CD14-positive monocyte (primary cell): ENCODE data around the gene NUP188. TPM values are rescaled to one million over a fixed set of nuclear protein-coding genes. Genes with fewer than 3 reads are reported as not detected.

Source experiments
- DNase-seq, 3 donors: peaks; one replicate each; pipeline ENCODE4 v3.0.0-alpha.2; 2011 to 2022
- H2AFZ ChIP-seq: 2 replicates; pipeline ENCODE4 v1.6.0; 2012; ENCODE audit warnings: mild to moderate bottlenecking, low read depth, low read length, inconsistent platforms; ENCODE audit not compliant: insufficient read depth, poor library complexity, severe bottlenecking
- H3K27ac ChIP-seq, 2 donors: 1 replicate in 1 of 2; 2 replicates in 1 of 2; pipeline ENCODE4 v1.5.1; 2012 to 2013; ENCODE audit warnings: low read length in 2 of 2, control low read depth in 1 of 2, inconsistent platforms in 1 of 2, low read depth in 1 of 2, mild to moderate bottlenecking in 1 of 2
- H3K27me3 ChIP-seq, 2 donors: one replicate each; pipeline versions ENCODE4 v1.6.0 to v1.6.1; 2011 to 2013; ENCODE audit warnings: low read length in 2 of 2; ENCODE audit not compliant: control insufficient read depth in 2 of 2, insufficient read depth in 2 of 2
- H3K36me3 ChIP-seq, 2 donors: replicated peaks in 1 of 2; 1 replicate in 1 of 2; 2 replicates in 1 of 2; pipeline versions ENCODE4 v1.5.1 to v1.6.1; 2012 to 2013; ENCODE audit warnings: low read length in 2 of 2, control low read depth in 1 of 2, inconsistent platforms in 1 of 2, mild to moderate bottlenecking in 1 of 2; ENCODE audit not compliant: insufficient read depth in 2 of 2, control insufficient read depth in 1 of 2
- H3K4me1 ChIP-seq, 2 donors: 1 replicate in 1 of 2; 2 replicates in 1 of 2; pipeline versions ENCODE4 v1.5.1 to v1.6.1; 2012 to 2013; ENCODE audit warnings: low read length in 2 of 2, control low read depth in 1 of 2, inconsistent platforms in 1 of 2, mild to moderate bottlenecking in 1 of 2, moderate library complexity in 1 of 2; ENCODE audit not compliant: insufficient read depth in 2 of 2, control insufficient read depth in 1 of 2
- H3K4me2 ChIP-seq: replicated peaks from 2 replicates; pipeline ENCODE3; 2012; ENCODE audit warnings: low read length, moderate library complexity, mild to moderate bottlenecking; ENCODE audit not compliant: poor library complexity, severe bottlenecking; ENCODE audit errors: extremely low read depth
- H3K4me3 ChIP-seq, 3 experiments: fragments of 200-600 bp in 1 of 3; sonication (generic) in 1 of 3; replicated peaks in 1 of 3; 1 replicate in 2 of 3; 2 replicates in 1 of 3; pipeline ENCODE4 v1.5.1; 2011 to 2013; ENCODE audit warnings: low read length in 3 of 3, mild to moderate bottlenecking in 3 of 3, control low read depth in 2 of 3, low read depth in 2 of 3, inconsistent platforms in 1 of 3, moderate library complexity in 1 of 3
- H3K79me2 ChIP-seq: 2 replicates; pipeline ENCODE4 v1.6.0; 2012; ENCODE audit warnings: mild to moderate bottlenecking, control low read depth, inconsistent platforms, low read length, moderate library complexity; ENCODE audit not compliant: insufficient read depth
- H3K9ac ChIP-seq: 2 replicates; pipeline ENCODE4 v1.6.0; 2017; ENCODE audit warnings: low read length, mild to moderate bottlenecking; ENCODE audit not compliant: insufficient read depth, poor library complexity, severe bottlenecking
- H3K9me3 ChIP-seq, 2 donors: replicated peaks in 1 of 2; 1 replicate in 1 of 2; 2 replicates in 1 of 2; pipeline versions ENCODE4 v1.5.1 to v1.6.1; 2012 to 2013; ENCODE audit warnings: low read length in 2 of 2, control low read depth in 1 of 2; ENCODE audit not compliant: control insufficient read depth in 1 of 2, insufficient read depth in 1 of 2
- H4K20me1 ChIP-seq: 2 replicates; pipeline ENCODE4 v1.6.0; 2012; ENCODE audit warnings: mild to moderate bottlenecking, low read length, control low read depth, moderate library complexity; ENCODE audit not compliant: insufficient read depth
- H3K27ac Mint-ChIP-seq, 7 donors: one replicate each; pipeline ENCODE4 v1.8.0; 2020; ENCODE audit warnings: mild to moderate bottlenecking in 7 of 7, mixed read lengths in 7 of 7, moderate library complexity in 6 of 7, inconsistent platforms in 2 of 7
- H3K27me3 Mint-ChIP-seq, 3 donors: one replicate each; pipeline ENCODE4 v1.8.0; 2021 to 2022; ENCODE audit warnings: low read depth in 3 of 3, mild to moderate bottlenecking in 3 of 3, mixed read lengths in 3 of 3, moderate library complexity in 3 of 3, inconsistent platforms in 1 of 3
- H3K36me3 Mint-ChIP-seq, 2 donors: one replicate each; pipeline ENCODE4 v1.8.0; 2020; ENCODE audit warnings: mixed read lengths in 2 of 2, inconsistent platforms in 1 of 2, mild to moderate bottlenecking in 1 of 2
- H3K4me1 Mint-ChIP-seq: one replicate; pipeline ENCODE4 v1.8.0; 2020; ENCODE audit warnings: mild to moderate bottlenecking, mixed read lengths
- H3K4me3 Mint-ChIP-seq, 2 donors: one replicate each; pipeline ENCODE4 v1.8.0; 2020; ENCODE audit warnings: mild to moderate bottlenecking in 2 of 2, mixed read lengths in 2 of 2, moderate library complexity in 1 of 2
- H3K9me3 Mint-ChIP-seq, 7 donors: one replicate each; pipeline ENCODE4 v1.8.0; 2020 to 2022; ENCODE audit warnings: mixed read lengths in 7 of 7, mild to moderate bottlenecking in 6 of 7, moderate library complexity in 6 of 7, inconsistent platforms in 2 of 7
- CTCF ChIP-seq: fragments of 200-600 bp; IDR thresholded peaks from one replicate; pipeline ENCODE4 v1.8.0; 2022; ENCODE audit warnings: antibody characterized with exemption, mild to moderate bottlenecking
- whole genome bisulfite sequencing: methylation state at CpG from one replicate; pipeline ENCODE4 v1.1.5; 2013; ENCODE audit warnings: missing lambda C conversion rate; ENCODE audit not compliant: insufficient coverage; 5-methylcytosine and 5-hydroxymethylcytosine counted together
- intact Hi-C, 2 donors: fragments of 100-400 bp; cut with micrococcal nuclease; formaldehyde crosslinking; loops; one replicate each; pipeline versions ENCODE4 v1.15.0 to v1.15.1; 2023
- polyA plus RNA-seq, 3 donors: library from polyadenylated mRNA; depleted of rRNA in 1 of 3; unstranded in 2 of 3; stranded (reverse) in 1 of 3; fragments of 300-500 nt in 2 of 3; fragments of >200 nt in 1 of 3; fragmentation: Illumina TruSeq in 2 of 3; gene quantifications; 1 replicate in 2 of 3; 2 replicates in 1 of 3; pipeline ENCODE4 v1.2.3, GENCODE V29; 2012 to 2021

NUP188 gene
- polyA plus RNA-seq, 3 donors: 10.5 to 28.2 (median 17.2) TPM

DNA sequence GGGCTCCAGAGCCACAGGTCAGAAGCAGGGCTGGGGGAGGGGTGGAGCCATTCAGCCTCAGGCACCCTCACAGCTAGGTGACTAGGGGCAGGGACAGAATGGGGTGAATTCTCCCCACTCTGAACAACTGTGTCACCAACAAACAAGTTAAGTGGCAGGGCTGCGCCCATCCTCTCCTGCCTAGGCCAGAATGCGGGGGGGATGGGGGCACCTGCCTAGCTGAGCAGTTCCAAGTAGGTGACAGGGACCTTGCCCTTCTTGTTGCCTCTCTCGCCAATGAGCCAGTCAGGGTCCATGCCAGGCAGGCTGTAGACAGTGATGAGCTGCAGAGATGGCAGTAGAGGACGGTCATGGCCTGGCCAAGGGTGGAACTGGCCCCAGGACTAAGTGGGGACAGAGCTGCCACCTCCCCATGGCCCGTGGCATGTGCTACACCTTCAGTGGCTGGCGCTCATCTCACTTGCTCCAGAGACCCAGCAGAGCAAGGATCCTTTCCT lies 61.0 kb downstream of the NUP188 start:
- Histone ChIP-seq H3K79me2 (no peaks in the 10 kb centered on the region), H3K9me3 (no peaks in the 10 kb centered on the region), H3K9ac (no peak overlapping the region), H2AFZ (no peak overlapping the region), H3K27me3 (no peaks in the 10 kb centered on the region), H3K36me3 (peaks cover 50 to 78% of the 10 kb centered on the region in 2 donors), H3K27ac (no peak overlapping the region), H3K4me3 (no peak overlapping the region), H4K20me1 (no peaks in the 10 kb centered on the region), H3K4me2 (no peak overlapping the region), H3K4me1 (no peaks in the 10 kb centered on the region)
- no peak for DNase-seq
- Mint-ChIP-seq H3K27me3 (peaks cover 0 to 3% (median 0%) of the 10 kb centered on the region in 3 donors), H3K4me3 (no peak overlapping the region), H3K4me1 (no peaks in the 10 kb centered on the region), H3K27ac (no peak overlapping the region), H3K9me3 (no peaks in the 10 kb centered on the region), H3K36me3 (peaks cover 54 to 83% of the 10 kb centered on the region in 2 donors)
- 97% methylated on average over 6 of the region's 6 CpGs for WGBS
- intact Hi-C loops: no loop called here
- TF ChIP-seq CTCF: no peak

GRCh38 chr9:129008986-129009583 lies 61.6 kb downstream of the NUP188 start:
- Mint-ChIP-seq H3K36me3 (peaks cover 52 to 83% of the 10 kb centered on the region in 2 donors), H3K4me1 (no peaks in the 10 kb centered on the region), H3K27ac (no peak overlapping the region), H3K9me3 (no peaks in the 10 kb centered on the region), H3K27me3 (peaks cover 0 to 3% (median 0%) of the 10 kb centered on the region in 3 donors), H3K4me3 (no peak overlapping the region)
- H3K79me2 ChIP-seq: no peaks in the 10 kb centered on the region
- DNase-seq: no peak
- no peaks in the 10 kb centered on the region for H3K27me3 ChIP-seq
- intact Hi-C loops: no loop called here
- H3K4me3 ChIP-seq: no peak overlapping the region
- H4K20me1 ChIP-seq: no peaks in the 10 kb centered on the region
- peaks cover 54 to 78% of the 10 kb centered on the region in 2 donors for H3K36me3 ChIP-seq
- no peak overlapping the region for H2AFZ ChIP-seq
- no peak for TF ChIP-seq CTCF
- H3K27ac ChIP-seq: no peak overlapping the region
- H3K9ac ChIP-seq: no peak overlapping the region
- 87% methylated on average over 7 of the region's 13 CpGs for WGBS
- no peak overlapping the region for H3K4me2 ChIP-seq
- no peaks in the 10 kb centered on the region for H3K9me3 ChIP-seq
- no peaks in the 10 kb centered on the region for H3K4me1 ChIP-seq
